GM12874 (cell line): Measurements from ENCODE around the gene AIPL1.

Experiments used
- CTCF ChIP-seq: IDR thresholded peaks from 2 replicates; pipeline ENCODE4 v1.5.1; 2011; ENCODE audit warnings: low read depth, mild to moderate bottlenecking, control low read depth, low read length, moderate library complexity; ENCODE audit not compliant: insufficient read depth

AIPL1 gene

DNA sequence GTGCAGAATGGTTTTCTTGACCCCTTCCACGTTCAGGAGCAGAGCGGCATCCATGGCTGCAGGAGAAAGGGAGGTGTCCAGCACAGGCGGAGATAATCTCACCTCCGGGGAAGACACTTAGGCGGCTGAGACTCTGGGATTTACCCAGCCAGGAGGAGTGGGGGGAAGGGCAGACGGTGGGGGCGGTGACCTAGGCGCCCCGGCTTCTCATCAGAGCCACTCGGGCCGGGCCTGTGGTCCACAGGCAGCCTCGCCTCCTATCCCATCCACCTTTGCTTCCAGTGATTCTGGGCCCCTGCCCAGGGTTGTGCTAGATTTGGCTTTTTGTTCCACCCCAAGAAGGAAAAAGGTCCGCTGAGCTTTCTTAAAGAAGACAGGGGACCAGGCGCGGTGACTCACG lies at the start of gene AIPL1:
TSS of gene AIPL1 (minus strand) at position 71 of the 400 bp plus-strand sequence. CDS start at position 54, 17 bp downstream.
- no peak for TF ChIP-seq CTCF

DNA sequence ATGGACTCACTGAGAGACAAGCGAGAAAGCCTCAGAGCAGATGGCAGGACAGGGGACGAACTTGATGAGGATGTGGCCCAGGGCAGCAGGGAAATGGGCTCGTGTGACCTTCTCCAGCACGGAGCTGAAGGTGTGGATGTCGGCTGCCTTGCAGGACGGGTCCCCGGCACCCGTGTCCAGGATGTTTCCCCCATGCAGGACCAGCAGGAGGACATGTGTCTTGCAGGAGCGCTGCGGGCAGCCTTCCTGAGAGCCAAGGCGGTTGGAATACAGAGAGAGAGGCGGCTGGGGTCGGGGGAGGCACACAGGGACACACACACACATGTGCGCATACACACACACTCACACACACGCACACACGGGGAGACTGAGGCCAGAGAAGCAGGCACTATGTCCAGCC lies 48.6 kb upstream of the AIPL1 start:
- TF ChIP-seq CTCF: no peak

- TF ChIP-seq CTCF: no peak
Observed at GRCh38 chr17:6482105-6482455, 47.2 kb upstream of the AIPL1 start.

DNA sequence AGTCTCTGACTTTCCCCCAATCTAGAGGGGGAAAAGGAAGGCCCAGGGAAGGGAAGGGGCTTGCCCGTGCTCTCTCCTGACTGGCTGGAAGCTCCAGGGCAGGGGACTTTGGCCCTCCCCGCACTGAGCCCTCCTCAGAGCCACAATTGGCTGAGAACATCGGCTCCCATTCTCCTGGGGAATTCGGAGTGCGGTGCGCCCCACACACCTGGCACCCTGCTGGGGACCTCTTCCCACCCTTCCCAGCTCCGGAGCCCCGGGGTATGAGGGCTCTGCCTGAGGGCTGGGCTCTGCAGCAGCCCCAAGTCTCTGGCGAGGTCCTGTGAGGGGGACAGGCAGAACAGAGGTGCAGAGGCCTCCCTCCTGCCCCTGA lies 45.4 kb upstream of the AIPL1 start:
- no peak for TF ChIP-seq CTCF

DNA sequence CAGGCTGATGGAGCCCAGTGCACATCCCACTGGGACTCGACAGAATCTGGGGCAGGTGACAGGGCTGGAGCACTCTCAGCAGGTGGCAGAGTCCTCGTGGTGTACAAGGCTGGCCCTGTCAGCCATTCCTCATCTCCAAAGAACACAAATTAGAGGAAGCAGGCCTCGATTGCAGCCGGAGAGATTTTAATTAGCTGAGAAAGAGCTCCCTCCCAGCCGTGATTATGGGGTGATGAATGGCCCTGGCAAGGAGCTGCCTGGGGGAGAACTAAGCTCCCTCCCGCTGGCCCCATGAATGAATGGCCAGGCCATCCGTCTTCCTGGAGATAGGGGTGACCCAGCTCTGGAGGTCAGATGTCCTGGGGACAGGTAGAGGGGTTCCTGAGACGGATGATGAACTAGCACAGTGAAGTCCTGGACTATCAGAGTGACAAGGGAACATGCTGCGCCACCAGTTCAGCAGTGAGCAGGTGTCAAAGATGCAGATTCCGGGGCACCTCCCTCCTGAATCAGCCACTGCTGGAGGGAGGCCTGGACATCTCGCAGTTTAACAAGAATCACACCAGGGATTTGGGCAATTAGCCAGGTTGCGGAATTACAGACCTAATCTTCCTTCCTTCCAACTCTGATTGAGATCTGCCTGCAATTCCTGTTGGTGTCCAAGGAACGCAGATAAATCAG lies 44.8 kb upstream of the AIPL1 start:
- no peak for TF ChIP-seq CTCF

DNA sequence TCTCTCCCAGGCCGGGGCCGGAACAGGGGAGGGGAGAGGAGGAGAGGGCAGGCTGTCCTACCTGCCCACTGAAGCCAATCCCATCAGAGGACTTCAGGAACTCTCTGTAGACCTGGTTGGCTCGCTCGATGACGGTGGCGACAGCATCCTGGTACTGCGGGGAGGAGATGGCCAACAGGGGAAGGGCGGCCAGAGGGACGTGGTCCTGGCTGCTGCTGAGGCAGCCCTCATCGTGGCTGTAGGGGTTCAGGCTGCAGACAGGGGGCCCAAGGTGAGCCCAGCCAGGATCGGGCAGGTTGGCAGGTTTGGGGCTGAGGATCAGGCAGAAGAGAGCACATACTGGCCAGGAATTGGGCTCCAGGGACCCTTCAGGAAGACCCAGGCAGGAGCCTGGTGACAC lies 43.6 kb upstream of the AIPL1 start:
- no peak for TF ChIP-seq CTCF

- TF ChIP-seq CTCF: no peak
Observed at GRCh38 chr17:6477831-6478383, 43.0 kb upstream of the AIPL1 start.
